K562 (cell line): ENCODE results near the gene HOXA13. TPM values are rescaled to one million over a fixed set of nuclear protein-coding genes. Genes with fewer than 3 reads are reported as not detected.

Source experiments
- ATAC-seq: fragments of 200-7000 bp; cut with Tn5 transposase; 3 replicates; pipeline ENCODE4 v1.9.1; 2020; ENCODE audit warnings: moderate library complexity
- BruUV-seq: library from RNA; stranded (reverse); fragments of 400-500 nt; replicated peaks from 2 replicates; lab custom pipeline; 2021; lab: Mats Ljungman, UMichigan
- CTCF ChIA-PET: fragments of 300-600 bp; formaldehyde crosslinking; extraction: SDS; loops from one replicate; lab custom pipeline; 2021; ENCODE audit warnings: low intra/inter-chr PET ratio; lab: Yijun Ruan, JAX
- POLR2A ChIA-PET: fragments of 300-600, 350-650 bp; sonication (Branson Sonifier 250); formaldehyde crosslinking; extraction: SDS; loops from one replicate; lab custom pipeline; 2021; ENCODE audit warnings: antibody characterized with exemption, inconsistent platforms; lab: Yijun Ruan, JAX
- DNase-seq, 4 experiments: peaks; one replicate each; pipeline versions ENCODE4 v3.0.0 to v3.0.0-alpha.2; 2011 to 2018; ENCODE audit warnings: low spot score in 3 of 4, mixed read lengths in 3 of 4; ENCODE audit errors: extremely low read depth in 1 of 4
- FAIRE-seq: peaks from 2 replicates; lab custom pipeline; 2011; peaks lifted over from hg19 to GRCh38; lab: Jason Lieb, UNC
- H2AFZ ChIP-seq: 2 replicates; pipeline ENCODE4 v1.6.0; 2011; ENCODE audit warnings: low read depth, low read length, control low read depth, inconsistent platforms
- H3K27ac ChIP-seq: fragments of 200-600 bp; 3 replicates; pipeline ENCODE4 v1.8.0; 2011; ENCODE audit warnings: low read depth, mild to moderate bottlenecking, control low read depth, inconsistent platforms, low read length, moderate library complexity, mixed read lengths; ENCODE audit errors: extremely low read depth
- H3K27me3 ChIP-seq, 2 experiments: fragments of 300-600 bp in 1 of 2; 2 replicates in 1 of 2; 3 replicates in 1 of 2; pipeline versions ENCODE4 v1.6.0 to v1.8.0; 2011; ENCODE audit warnings: inconsistent platforms in 2 of 2, low read length in 2 of 2, mild to moderate bottlenecking in 1 of 2, mixed read lengths in 1 of 2, moderate library complexity in 1 of 2; ENCODE audit not compliant: control insufficient read depth in 2 of 2, insufficient read depth in 2 of 2
- H3K36me3 ChIP-seq: fragments of 300-600 bp; 3 replicates; pipeline ENCODE4 v1.8.0; 2011; ENCODE audit warnings: mild to moderate bottlenecking, low read length, inconsistent platforms; ENCODE audit not compliant: control insufficient read depth, insufficient read depth
- H3K4me1 ChIP-seq, 2 experiments: fragments of 200-600 bp in 1 of 2; replicated peaks in 1 of 2; 2 replicates in 1 of 2; 3 replicates in 1 of 2; pipeline versions ENCODE4 v1.5.1 to v1.8.0; 2011; ENCODE audit warnings: inconsistent platforms in 2 of 2, low read length in 2 of 2, mild to moderate bottlenecking in 1 of 2, mixed read lengths in 1 of 2, moderate library complexity in 1 of 2; ENCODE audit not compliant: control insufficient read depth in 2 of 2, insufficient read depth in 2 of 2
- H3K4me2 ChIP-seq: 2 replicates; pipeline ENCODE4 v1.6.1; 2011; ENCODE audit warnings: low read length, control low read depth, inconsistent platforms, mixed read lengths; ENCODE audit not compliant: insufficient read depth
- H3K4me3 ChIP-seq: fragments of 200-600 bp; sonication (generic), shearing (Covaris generic); 2 replicates; pipeline ENCODE4 v1.5.1; 2016; ENCODE audit warnings: control low read depth, inconsistent platforms
- H3K79me2 ChIP-seq: fragments of 200-600 bp; 3 replicates; pipeline ENCODE4 v1.8.0; 2011; ENCODE audit warnings: low read length, inconsistent platforms; ENCODE audit not compliant: control insufficient read depth, insufficient read depth
- H3K9ac ChIP-seq, 2 experiments: 2 replicates each; pipeline versions ENCODE4 v1.6.0 to v1.6.1; 2011; ENCODE audit warnings: low read depth in 2 of 2, low read length in 2 of 2, control low read depth in 1 of 2, inconsistent platforms in 1 of 2, mild to moderate bottlenecking in 1 of 2, mixed read lengths in 1 of 2; ENCODE audit not compliant: insufficient read depth in 1 of 2
- H3K9me1 ChIP-seq: one replicate; pipeline ENCODE4 v1.6.0; 2011; ENCODE audit warnings: inconsistent platforms, mild to moderate bottlenecking, low read length, moderate library complexity; ENCODE audit not compliant: control insufficient read depth, insufficient read depth
- H3K9me3 ChIP-seq: replicated peaks from 2 replicates; pipeline ENCODE4 v1.5.1; 2011; ENCODE audit warnings: low read depth, low read length, inconsistent platforms; ENCODE audit not compliant: control insufficient read depth, insufficient read depth
- H4K20me1 ChIP-seq: replicated peaks from 2 replicates; pipeline ENCODE4 v1.6.1; 2011; ENCODE audit warnings: low read length, inconsistent platforms, mixed read lengths; ENCODE audit not compliant: control insufficient read depth, insufficient read depth
- ARHGAP35 ChIP-seq: fragments of 450-650 bp; IDR thresholded peaks from 2 replicates; pipeline ENCODE4 v1.6.1; 2018; ENCODE audit not compliant: partially characterized antibody
- BDP1 ChIP-seq: IDR thresholded peaks from 3 replicates; pipeline ENCODE4 v1.6.1; 2011; ENCODE audit not compliant: insufficient read length, insufficient read depth
- NFYB ChIP-seq: IDR thresholded peaks from 2 replicates; pipeline ENCODE4 v1.6.1; 2011; ENCODE audit warnings: mild to moderate bottlenecking, moderate library complexity; ENCODE audit not compliant: insufficient read length; ENCODE audit errors: extremely low read depth
- PHF8 ChIP-seq: fragments of 200-600 bp; sonication (generic); IDR thresholded peaks from 2 replicates; pipeline ENCODE4 v1.6.1; 2012; ENCODE audit warnings: mixed run types, mild to moderate bottlenecking, inconsistent platforms, low read length, moderate library complexity, borderline replicate concordance
- PTRF ChIP-seq: fragments of 450-650 bp; IDR thresholded peaks from 2 replicates; pipeline ENCODE4 v1.6.1; 2016; ENCODE audit warnings: mild to moderate bottlenecking, missing genetic modification characterization, missing compliant biosample characterization
- ZNF197 ChIP-seq: fragments of 200-800 bp; sonication (Bioruptor generic); IDR thresholded peaks from 2 replicates; pipeline ENCODE4 v1.6.1; 2016; ENCODE audit warnings: low read depth, missing genetic modification characterization, missing compliant biosample characterization
- WGBS: fragments of 100-300 bp; shearing (Covaris generic); methylation state at CpG from one replicate; pipeline ENCODE4 v1.1.6; 2016; ENCODE audit warnings: low coverage, mixed read lengths; ENCODE audit not compliant: insufficient coverage; ENCODE audit errors: missing lambda C conversion rate; 5-methylcytosine and 5-hydroxymethylcytosine counted together
- in situ Hi-C: fragments of 300-500 bp; cut with MboI; formaldehyde crosslinking; loops from 4 replicates; pipeline ENCODE4 v1.15.0; 2018; ENCODE audit warnings: inconsistent platforms, mixed read lengths
- intact Hi-C: fragments of 100-400 bp; cut with micrococcal nuclease; formaldehyde crosslinking; loops from 2 replicates; pipeline ENCODE4 v1.14.2; 2022
- polyA plus RNA-seq, 8 experiments: library from polyadenylated mRNA; depleted of rRNA in 4 of 8; stranded (reverse) in 5 of 8; unstranded in 3 of 8; fragments of >200 nt; fragmentation: Nextera tagmentation in 2 of 8; fragmentation: Illumina TruSeq in 1 of 8; extraction: Ambion mirVana in 2 of 8; extraction: Trizol in 1 of 8; gene quantifications; 2 replicates each; pipeline versions ENCODE4 v1.2.1 to v1.2.3, GENCODE V29; 2011 to 2014; ENCODE audit warnings: inconsistent platforms in 1 of 8, missing spikeins in 1 of 8
- total RNA-seq, 7 experiments: library from RNA; depleted of rRNA in 6 of 7; stranded (reverse); fragments of >200 nt in 6 of 7; fragmentation: Illumina TruSeq in 2 of 7; extraction: Trizol in 2 of 7; gene quantifications; 2 replicates each; pipeline versions ENCODE4 v1.2.1 to v1.2.3, GENCODE V29; 2011 to 2021; ENCODE audit warnings: low replicate concordance in 1 of 7
- TF ChIP-seq, protein P1 (sequence below), 2 experiments: fragments of 450-650 bp; formaldehyde crosslinking in 1 of 2; IDR thresholded peaks; 2 replicates each; pipeline versions ENCODE4 v1.4.0 to v1.6.1; 2014 to 2020; ENCODE audit warnings: mild to moderate bottlenecking in 2 of 2, borderline replicate concordance in 1 of 2, low read depth in 1 of 2
- TF ChIP-seq, protein P2 (sequence below): sonication (generic); formaldehyde crosslinking; IDR thresholded peaks from 2 replicates; pipeline ENCODE4 v1.9.0; 2022; ENCODE audit warnings: mild to moderate bottlenecking, missing genetic modification reagents
- TF ChIP-seq, protein P3 (sequence below): fragments of 250-450 bp; sonication (Bioruptor Pico); IDR thresholded peaks from 2 replicates; pipeline ENCODE4 v1.4.0; 2020; ENCODE audit warnings: mild to moderate bottlenecking

HOXA13 gene
- total and polyA plus RNA-seq, 9 of the 15 experiments (the other 6 are each of a cell fraction or from before 2014, with no cell fraction given) = not detected

DNA sequence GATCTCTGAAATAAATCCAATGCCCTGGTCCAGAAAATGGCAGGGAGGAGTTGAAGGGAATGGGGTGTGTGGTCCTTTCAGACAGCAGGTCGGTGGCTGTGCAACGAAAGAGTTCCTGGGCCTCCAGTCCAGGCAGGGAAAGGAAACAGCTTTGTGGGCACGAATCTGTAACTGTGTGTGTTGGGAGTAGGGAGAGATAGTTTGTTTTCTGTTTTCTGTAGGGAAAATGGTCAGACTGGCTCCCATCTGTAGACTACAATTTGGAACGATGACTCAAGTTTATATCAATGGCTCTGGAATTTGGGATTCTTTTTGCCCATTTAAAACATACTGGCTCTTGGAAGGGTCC, 32.0 kb downstream of the HOXA13 start:
- WGBS = 8% methylated on average over 4 of the region's 4 CpGs
- Histone ChIP-seq H3K4me3 (no peak overlapping the region), H3K4me2 (no peak overlapping the region), H3K4me1 (peaks cover 0 to 13% of the 10 kb centered on the region in 2 experiments; a peak in 2 of 5 replicates), H2AFZ (no peak overlapping the region), H4K20me1 (no peaks in the 10 kb centered on the region), H3K9me3 (no peaks in the 10 kb centered on the region), H3K36me3 (no peaks in the 10 kb centered on the region), H3K27ac (no peak overlapping the region), H3K9ac (no peak overlapping the region), H3K9me1 (no peaks in the 10 kb centered on the region), H3K79me2 (no peaks in the 10 kb centered on the region), H3K27me3 (peaks cover 35 to 79% of the 10 kb centered on the region in 2 experiments)
- ATAC-seq (no peak), DNase-seq (no peak), FAIRE-seq (no peak)
- in situ Hi-C loops = loop anchor here (5.0 to 25.0 kb wide), 4 partner anchors 656 to 1281 kb away; no protein-coding TSS in a partner anchor
- ChIA-PET POLR2A (no interaction called here), CTCF (no interaction called here)
- intact Hi-C loops = no loop called here
- no TSS peak for BruUV-seq
- TF ChIP-seq, protein P1, sequence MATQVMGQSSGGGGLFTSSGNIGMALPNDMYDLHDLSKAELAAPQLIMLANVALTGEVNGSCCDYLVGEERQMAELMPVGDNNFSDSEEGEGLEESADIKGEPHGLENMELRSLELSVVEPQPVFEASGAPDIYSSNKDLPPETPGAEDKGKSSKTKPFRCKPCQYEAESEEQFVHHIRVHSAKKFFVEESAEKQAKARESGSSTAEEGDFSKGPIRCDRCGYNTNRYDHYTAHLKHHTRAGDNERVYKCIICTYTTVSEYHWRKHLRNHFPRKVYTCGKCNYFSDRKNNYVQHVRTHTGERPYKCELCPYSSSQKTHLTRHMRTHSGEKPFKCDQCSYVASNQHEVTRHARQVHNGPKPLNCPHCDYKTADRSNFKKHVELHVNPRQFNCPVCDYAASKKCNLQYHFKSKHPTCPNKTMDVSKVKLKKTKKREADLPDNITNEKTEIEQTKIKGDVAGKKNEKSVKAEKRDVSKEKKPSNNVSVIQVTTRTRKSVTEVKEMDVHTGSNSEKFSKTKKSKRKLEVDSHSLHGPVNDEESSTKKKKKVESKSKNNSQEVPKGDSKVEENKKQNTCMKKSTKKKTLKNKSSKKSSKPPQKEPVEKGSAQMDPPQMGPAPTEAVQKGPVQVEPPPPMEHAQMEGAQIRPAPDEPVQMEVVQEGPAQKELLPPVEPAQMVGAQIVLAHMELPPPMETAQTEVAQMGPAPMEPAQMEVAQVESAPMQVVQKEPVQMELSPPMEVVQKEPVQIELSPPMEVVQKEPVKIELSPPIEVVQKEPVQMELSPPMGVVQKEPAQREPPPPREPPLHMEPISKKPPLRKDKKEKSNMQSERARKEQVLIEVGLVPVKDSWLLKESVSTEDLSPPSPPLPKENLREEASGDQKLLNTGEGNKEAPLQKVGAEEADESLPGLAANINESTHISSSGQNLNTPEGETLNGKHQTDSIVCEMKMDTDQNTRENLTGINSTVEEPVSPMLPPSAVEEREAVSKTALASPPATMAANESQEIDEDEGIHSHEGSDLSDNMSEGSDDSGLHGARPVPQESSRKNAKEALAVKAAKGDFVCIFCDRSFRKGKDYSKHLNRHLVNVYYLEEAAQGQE (IDR thresholded peaks at IDR 0.05; ENCODE audit: borderline replicate concordance) = no peak
- TF ChIP-seq, protein P1 (CRISPR knock-in tag; IDR thresholded peaks at IDR 0.05; ENCODE audit: low read depth) = no peak
- TF ChIP-seq ARHGAP35 = no peak
- TF ChIP-seq NFYB = no peak
- no peak for TF ChIP-seq ZNF197
- no peak for TF ChIP-seq PHF8
- TF ChIP-seq, protein P2, sequence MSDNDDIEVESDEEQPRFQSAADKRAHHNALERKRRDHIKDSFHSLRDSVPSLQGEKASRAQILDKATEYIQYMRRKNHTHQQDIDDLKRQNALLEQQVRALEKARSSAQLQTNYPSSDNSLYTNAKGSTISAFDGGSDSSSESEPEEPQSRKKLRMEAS (CRISPR knock-in tag) = no peak
- no peak for TF ChIP-seq BDP1
- no peak for TF ChIP-seq PTRF (tag)
- TF ChIP-seq, protein P3, sequence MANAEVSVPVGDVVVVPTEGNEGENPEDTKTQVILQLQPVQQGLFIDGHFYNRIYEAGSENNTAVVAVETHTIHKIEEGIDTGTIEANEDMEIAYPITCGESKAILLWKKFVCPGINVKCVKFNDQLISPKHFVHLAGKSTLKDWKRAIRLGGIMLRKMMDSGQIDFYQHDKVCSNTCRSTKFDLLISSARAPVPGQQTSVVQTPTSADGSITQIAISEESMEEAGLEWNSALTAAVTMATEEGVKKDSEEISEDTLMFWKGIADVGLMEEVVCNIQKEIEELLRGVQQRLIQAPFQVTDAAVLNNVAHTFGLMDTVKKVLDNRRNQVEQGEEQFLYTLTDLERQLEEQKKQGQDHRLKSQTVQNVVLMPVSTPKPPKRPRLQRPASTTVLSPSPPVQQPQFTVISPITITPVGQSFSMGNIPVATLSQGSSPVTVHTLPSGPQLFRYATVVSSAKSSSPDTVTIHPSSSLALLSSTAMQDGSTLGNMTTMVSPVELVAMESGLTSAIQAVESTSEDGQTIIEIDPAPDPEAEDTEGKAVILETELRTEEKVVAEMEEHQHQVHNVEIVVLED (CRISPR knock-in tag) = no peak
